GM18861 (cell line): ENCODE data around the gene NCBP2L.

Experiments
- ATAC-seq: cut with Tn5 transposase; IDR thresholded peaks from one replicate; pipeline ENCODE4 v1.9.1; 2021; ENCODE audit not compliant: unreplicated experiment

The NCBP2L gene

DNA sequence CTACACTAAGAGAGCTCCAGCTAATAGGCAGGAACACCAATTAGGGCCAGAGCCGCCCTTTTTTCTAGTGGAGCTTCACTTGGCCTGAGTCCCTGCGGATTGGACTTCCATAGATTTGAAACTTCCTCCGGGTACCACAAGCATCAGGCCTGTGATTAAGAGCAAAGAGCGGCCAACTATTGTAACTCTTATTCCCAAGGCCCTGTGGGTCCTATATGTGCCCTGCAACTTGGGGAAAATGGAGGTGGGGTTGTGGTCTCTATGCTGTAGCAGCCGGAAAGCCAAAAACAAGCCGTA, at the start of gene NCBP2L:
Gene NCBP2L (plus strand): TSS at position 198 of the 297 bp plus-strand sequence. CDS start 16,488 bp downstream, outside the sequence.
- ATAC-seq = no peak

DNA sequence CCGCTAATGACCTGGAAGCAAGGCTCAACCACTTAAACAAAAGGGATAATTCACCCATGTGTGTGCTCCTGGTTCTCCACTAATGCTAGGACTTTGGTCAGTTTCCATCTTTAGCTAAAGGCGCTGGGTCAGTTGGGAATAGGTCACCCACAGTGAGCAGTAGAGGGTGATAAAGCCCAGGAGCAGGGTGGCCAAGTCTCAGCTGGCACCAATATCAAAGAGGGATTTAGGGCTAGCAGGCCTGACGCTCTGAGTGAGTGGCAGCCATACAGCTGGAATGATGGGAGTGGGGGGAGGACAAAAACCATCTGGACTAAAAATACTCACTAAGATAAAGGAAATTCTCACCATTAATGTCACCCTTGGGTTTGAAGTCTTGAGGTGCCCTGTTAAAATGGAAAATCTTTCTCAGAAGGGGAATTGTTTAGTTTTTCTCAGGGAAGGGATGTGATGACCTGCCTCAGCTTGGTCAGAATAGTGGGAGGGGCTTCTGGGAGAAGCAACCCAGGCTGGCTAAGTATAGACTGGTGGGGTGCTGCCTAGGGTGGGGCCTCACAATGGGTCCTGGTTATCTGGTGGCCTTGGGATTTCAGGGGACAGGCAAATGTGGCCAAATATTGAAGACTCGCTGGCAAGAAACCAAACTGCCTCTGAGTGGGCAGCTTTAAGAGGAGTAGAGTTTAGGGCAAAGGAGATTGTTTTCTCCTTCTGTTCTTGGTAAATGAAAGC, 49.0 kb upstream of the NCBP2L start:
- no peak for ATAC-seq

- ATAC-seq = peak; percentile 65
Measured at GRCh38 chrX:107729558-107730297, 47.8 kb upstream of the NCBP2L start.

GRCh38 chrX:107730298-107730655, 47.3 kb upstream of the NCBP2L start:
- no peak for ATAC-seq

DNA sequence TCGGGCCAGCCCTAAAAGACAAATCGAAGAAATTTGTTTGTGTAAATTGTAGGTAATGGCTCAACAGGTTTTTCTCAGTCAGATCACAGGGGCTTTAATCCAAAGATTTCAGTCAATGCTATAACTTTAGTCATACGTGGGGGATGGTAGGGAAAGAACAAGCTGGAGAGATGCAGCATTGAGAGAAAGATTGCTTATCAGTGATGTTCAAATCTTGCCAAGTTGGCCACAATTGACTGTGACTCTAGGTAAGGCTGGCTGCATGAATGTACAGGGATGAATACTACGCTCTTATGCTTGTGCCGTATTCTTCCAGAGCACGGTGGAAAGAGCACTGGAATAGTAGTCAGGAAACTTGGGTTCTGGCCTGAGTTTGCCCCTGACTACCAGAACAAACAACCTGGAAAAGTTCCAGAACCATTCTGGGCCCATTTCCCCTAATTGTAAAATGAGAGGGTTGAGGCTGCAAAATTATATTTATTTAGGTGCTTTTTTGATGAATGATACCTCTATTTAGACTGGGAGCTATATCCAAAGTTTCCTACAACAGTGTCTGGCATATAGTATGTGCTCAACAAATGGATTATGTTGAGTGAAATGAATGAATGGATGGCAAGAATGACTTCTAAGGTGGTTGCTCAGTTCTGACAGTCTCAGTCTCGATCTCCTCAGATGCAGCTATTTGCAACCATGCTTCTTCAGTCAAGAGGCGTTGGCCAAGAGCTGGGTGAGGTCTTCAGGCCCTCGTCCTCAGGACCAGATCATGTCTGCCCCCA, 46.4 kb upstream of the NCBP2L start:
- no peak for ATAC-seq

- no peak for ATAC-seq
Measured at GRCh38 chrX:107731831-107732502, 45.6 kb upstream of the NCBP2L start.

- no peak for ATAC-seq
Measured at GRCh38 chrX:107733686-107734085, 43.8 kb upstream of the NCBP2L start.

DNA sequence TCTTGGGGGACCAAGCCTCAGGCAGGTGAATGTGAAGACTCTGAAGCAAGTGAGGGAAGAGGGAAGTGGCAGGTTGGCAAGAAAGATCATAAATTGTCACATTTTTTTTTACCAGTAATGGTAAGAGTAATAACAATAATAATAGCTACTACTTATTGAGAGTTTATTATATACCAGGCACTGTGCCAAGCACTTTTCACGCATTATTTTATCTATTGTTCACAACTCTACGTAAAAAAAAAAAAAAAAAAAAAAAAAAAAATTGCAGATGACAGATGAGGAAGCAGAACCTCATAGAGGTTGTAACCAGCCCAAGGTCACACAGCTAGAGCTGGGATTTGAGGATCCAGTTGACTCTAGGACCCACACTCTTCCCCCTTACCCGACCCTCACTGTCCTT, 42.9 kb upstream of the NCBP2L start:
- no peak for ATAC-seq

- ATAC-seq = no peak
Measured at GRCh38 chrX:107736781-107737531, 40.6 kb upstream of the NCBP2L start.

GRCh38 chrX:107738272-107738671, 39.3 kb upstream of the NCBP2L start:
- no peak for ATAC-seq

DNA sequence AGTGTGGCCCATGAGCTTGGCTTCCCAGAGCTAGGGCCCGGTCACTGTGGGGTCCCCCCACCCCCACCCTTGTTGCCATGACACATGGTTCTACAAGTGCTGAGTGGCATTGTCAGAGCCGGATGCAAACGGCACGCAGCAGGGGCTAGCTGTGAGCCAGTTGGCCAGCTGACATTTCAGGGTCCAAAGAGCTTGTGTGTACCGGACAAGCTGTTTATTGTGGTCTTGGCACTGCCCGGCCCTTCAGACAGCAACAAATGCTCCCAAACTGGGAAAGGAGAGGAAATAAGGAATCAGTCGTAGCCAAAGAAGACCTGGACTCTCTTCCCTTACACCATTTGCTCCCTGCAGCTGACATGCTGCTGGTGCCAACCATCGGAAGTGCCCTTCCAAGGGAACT, 38.8 kb upstream of the NCBP2L start:
- no peak for ATAC-seq

DNA sequence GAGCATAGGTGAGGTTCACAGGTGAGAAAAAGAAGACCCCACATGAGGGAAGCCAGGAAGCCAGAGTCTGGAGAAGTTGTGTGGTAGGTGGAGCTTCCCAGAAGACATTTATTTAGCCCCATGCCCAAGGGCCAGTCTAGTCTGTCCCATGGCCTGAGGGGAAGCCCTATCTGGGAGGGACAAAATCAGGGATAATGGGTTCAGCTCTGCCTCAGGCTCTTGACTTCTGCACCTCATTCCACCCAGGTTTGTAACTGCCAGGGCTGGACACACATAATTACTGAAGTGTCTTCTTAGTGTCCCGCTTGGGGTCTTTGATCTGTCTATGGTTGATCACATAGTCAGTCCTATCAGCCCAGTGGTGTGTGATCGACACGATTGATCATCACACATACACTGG, 38.0 kb upstream of the NCBP2L start:
- ATAC-seq = no peak

GRCh38 chrX:107741404-107741790, 36.1 kb upstream of the NCBP2L start:
- ATAC-seq = no peak

GRCh38 chrX:107742700-107743191, 34.8 kb upstream of the NCBP2L start:
- no peak for ATAC-seq

DNA sequence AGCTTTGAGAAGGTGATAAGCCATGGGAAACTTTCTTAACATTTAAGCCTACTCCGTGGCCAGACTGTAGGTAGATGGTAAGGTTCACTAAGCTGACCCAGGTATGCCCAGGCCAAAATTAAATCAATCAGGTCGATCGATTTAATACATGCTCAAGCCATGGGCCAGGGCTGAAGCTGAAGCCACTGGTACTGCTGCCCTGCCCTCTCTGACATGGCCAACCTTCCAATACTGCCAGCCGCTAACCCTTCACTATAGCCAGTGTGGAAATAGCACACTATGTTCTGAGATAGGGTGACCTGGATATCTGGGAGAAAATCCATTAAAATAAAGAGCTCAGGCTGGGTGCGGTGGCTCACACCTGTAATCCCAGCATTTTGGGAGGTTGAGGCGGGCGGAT, 33.5 kb upstream of the NCBP2L start:
- no peak for ATAC-seq

DNA sequence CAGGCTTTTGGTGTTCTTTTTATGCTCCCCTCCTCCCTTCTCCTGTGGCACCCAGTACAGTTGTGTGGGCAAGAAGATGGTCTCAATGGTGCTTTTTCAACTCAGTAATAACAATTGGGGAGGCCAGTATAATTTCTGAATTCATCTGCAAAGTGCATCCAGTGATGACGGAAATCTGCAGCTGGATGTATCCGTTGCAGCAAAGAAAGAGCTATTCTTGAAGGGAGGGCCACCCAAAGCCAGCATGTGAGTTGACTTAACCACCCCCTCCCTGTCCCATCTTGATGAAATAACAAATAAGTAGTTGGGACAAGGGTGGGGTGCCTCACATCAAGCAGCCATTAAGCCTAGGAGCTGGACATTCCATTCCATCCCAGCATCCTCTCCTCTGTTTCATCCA, 32.7 kb upstream of the NCBP2L start:
- no peak for ATAC-seq

GRCh38 chrX:107747596-107748161, 29.9 kb upstream of the NCBP2L start:
- ATAC-seq = no peak

GRCh38 chrX:107748506-107748905, 29.0 kb upstream of the NCBP2L start:
- ATAC-seq = no peak

- ATAC-seq = no peak
Measured at GRCh38 chrX:107750263-107750662, 27.3 kb upstream of the NCBP2L start.

DNA sequence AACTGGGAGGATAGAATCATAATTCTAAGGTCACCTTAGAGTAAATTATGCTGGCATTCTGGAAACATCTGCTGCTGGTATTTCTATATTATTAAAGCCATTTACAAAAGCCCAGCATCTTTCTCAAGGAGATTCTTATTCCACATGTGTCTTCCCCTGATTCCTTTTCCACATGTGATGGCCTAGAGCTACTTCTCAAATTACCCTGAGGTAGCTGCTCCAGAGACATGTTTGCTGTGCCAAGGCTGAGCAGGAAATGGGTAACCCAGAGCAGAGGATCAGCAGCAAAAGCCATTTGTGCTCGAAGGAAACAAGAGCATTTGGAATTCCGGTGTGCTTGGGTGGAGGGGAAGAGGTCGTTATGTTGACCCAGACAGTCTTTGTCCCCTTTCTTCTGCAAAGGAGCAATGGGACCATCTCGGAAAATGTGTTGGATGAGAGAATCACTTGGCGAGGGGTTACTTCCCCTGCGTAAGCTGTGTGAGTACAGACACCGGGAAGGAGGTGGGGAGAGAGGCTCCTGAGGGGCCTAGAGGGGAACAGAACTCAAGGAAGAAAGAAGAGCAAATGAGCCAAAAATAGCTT, 26.6 kb upstream of the NCBP2L start:
- no peak for ATAC-seq
